ENCODE measurements around the gene AKT2. TPM values are rescaled to one million over a fixed set of nuclear protein-coding genes. Genes with fewer than 3 reads are reported as not detected.
A peak's percentile ranks its signal among the peaks of the same experiment; 100 is the strongest.

The AKT2 gene
- total RNA-seq, 1 donor from 2014 or later: 197 TPM

DNA sequence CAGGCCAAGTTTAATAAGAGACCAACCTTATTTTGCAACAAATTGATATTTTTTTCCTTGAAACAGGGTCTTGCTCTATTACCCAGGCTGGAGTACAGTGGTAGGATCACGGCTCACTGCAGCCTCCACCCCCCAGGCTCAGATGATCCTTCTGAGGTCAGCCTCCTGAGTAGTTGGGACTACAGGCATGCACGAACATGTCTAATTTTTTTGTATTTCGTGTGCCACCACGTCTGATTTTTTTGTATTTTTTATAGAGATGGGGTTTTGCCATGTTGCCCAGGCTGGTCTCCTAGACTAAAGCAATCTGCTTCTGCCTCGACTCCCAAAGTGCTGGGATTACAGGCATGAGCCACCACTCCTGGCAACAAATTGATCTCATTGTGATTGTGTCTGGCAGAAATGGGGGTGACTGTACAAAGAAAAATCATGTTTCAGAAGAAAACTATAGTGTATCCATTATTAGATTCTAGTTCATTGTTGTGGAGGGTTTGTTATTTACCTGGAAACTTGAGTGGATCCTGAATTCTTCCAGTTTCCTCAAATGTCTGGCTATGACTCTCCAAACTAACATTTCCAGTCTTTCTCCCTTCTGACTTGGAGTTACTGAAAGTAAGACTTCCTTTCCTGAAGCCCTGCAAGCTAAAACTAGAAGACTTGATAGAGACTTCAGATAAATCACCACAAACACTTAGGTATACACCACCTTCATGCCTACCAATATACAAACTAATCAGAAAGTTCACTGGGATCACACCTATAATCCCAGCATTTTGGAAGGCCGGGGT, 17.3 kb upstream of the AKT2 start:
- H3K27ac Mint-ChIP-seq (ENCODE audit: unreplicated experiment): no peak overlapping the region
- TF ChIP-seq CTCF (IDR thresholded peaks at IDR 0.05; ENCODE audit: partially characterized antibody, unreplicated experiment): no peak
- H3K4me3 Mint-ChIP-seq (ENCODE audit: unreplicated experiment): no peak overlapping the region
- H3K4me1 Mint-ChIP-seq (ENCODE audit: low read depth, unreplicated experiment): peaks cover 3% of the 10 kb centered on the region
- no peaks in the 10 kb centered on the region for H3K36me3 Mint-ChIP-seq (ENCODE audit: unreplicated experiment)
- no peaks in the 10 kb centered on the region for H3K27me3 Mint-ChIP-seq (ENCODE audit: unreplicated experiment)
- no peak for DNase-seq
- H3K9me3 Mint-ChIP-seq (ENCODE audit: unreplicated experiment): no peaks in the 10 kb centered on the region

DNA sequence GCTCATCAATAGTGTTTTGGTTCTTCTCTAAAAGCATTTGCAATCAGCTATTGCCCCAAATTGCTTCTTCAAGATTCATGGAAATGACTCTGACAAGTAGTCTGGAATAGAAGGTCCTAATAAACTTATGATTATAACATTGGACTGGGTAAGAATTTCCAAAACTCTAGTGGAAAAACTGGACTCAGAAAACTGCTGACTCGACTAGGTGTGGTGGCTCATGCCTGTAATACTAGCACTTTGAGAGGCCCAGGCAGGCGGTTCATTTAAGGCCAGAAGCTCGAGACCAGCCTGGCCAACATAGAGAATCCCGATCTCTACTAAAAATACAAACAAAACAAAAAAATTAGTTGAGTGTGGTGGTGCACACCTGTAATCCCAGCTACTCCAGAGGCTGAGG, 15.5 kb upstream of the AKT2 start:
- Mint-ChIP-seq H3K4me3 (ENCODE audit: unreplicated experiment) (no peak overlapping the region), H3K4me1 (ENCODE audit: low read depth, unreplicated experiment) (peaks cover 3% of the 10 kb centered on the region), H3K27ac (ENCODE audit: unreplicated experiment) (no peak overlapping the region), H3K27me3 (ENCODE audit: unreplicated experiment) (no peaks in the 10 kb centered on the region), H3K9me3 (ENCODE audit: unreplicated experiment) (no peaks in the 10 kb centered on the region), H3K36me3 (ENCODE audit: unreplicated experiment) (no peaks in the 10 kb centered on the region)
- no peak for TF ChIP-seq CTCF (IDR thresholded peaks at IDR 0.05; ENCODE audit: partially characterized antibody, unreplicated experiment)
- DNase-seq: no peak

- no peak for TF ChIP-seq CTCF (IDR thresholded peaks at IDR 0.05; ENCODE audit: partially characterized antibody, unreplicated experiment)
- DNase-seq: no peak
- Mint-ChIP-seq H3K27ac (ENCODE audit: unreplicated experiment) (no peak overlapping the region), H3K36me3 (ENCODE audit: unreplicated experiment) (no peaks in the 10 kb centered on the region), H3K4me1 (ENCODE audit: low read depth, unreplicated experiment) (no peaks in the 10 kb centered on the region), H3K9me3 (ENCODE audit: unreplicated experiment) (no peaks in the 10 kb centered on the region), H3K27me3 (ENCODE audit: unreplicated experiment) (no peaks in the 10 kb centered on the region), H3K4me3 (ENCODE audit: unreplicated experiment) (no peak overlapping the region)
Measured at GRCh38 chr19:40298026-40298425, 12.9 kb upstream of the AKT2 start.

- peaks cover 2% of the 10 kb centered on the region for H3K9me3 Mint-ChIP-seq (ENCODE audit: unreplicated experiment)
- no peak overlapping the region for H3K27ac Mint-ChIP-seq (ENCODE audit: unreplicated experiment)
- no peaks in the 10 kb centered on the region for H3K4me1 Mint-ChIP-seq (ENCODE audit: low read depth, unreplicated experiment)
- no peak for DNase-seq
- TF ChIP-seq CTCF (IDR thresholded peaks at IDR 0.05; ENCODE audit: partially characterized antibody, unreplicated experiment): no peak
- no peak overlapping the region for H3K4me3 Mint-ChIP-seq (ENCODE audit: unreplicated experiment)
- peaks cover 4% of the 10 kb centered on the region for H3K36me3 Mint-ChIP-seq (ENCODE audit: unreplicated experiment)
- no peaks in the 10 kb centered on the region for H3K27me3 Mint-ChIP-seq (ENCODE audit: unreplicated experiment)
Measured at GRCh38 chr19:40294560-40294959, 9.4 kb upstream of the AKT2 start.

GRCh38 chr19:40286971-40287421, 1.9 kb upstream of the AKT2 start:
- TF ChIP-seq CTCF (IDR thresholded peaks at IDR 0.05; ENCODE audit: partially characterized antibody, unreplicated experiment): no peak
- Mint-ChIP-seq H3K27ac (ENCODE audit: unreplicated experiment) (peak overlapping the region; percentile 97), H3K4me1 (ENCODE audit: low read depth, unreplicated experiment) (peaks cover 21% of the 10 kb centered on the region), H3K4me3 (ENCODE audit: unreplicated experiment) (peak overlapping the region; percentile 41), H3K27me3 (ENCODE audit: unreplicated experiment) (peaks cover 14% of the 10 kb centered on the region), H3K9me3 (ENCODE audit: unreplicated experiment) (peaks cover 15% of the 10 kb centered on the region), H3K36me3 (ENCODE audit: unreplicated experiment) (peaks cover 4% of the 10 kb centered on the region)
- no peak for DNase-seq

All from glutamatergic neuron (in vitro differentiated cells).